Omental fat pad (tissue), 4 donors: ENCODE measurements around the gene DNAJC11. TPM values are rescaled to one million over a fixed set of nuclear protein-coding genes. Genes with fewer than 3 reads are reported as not detected.

Experiments
- ATAC-seq: fragments of 150-250 bp; one replicate; pipeline ENCODE4 v1.9.1; 2016; ENCODE audit warnings: mild to moderate bottlenecking, moderate library complexity; ENCODE audit not compliant: low FRiP score
- DNase-seq: peaks from one replicate; pipeline ENCODE4 v3.0.0-alpha.2; 2019; ENCODE audit warnings: low spot score
- CTCF ChIP-seq, 3 donors: fragments of 450-650 bp; IDR thresholded peaks; one replicate each; pipeline ENCODE4 v1.5.1; 2016 to 2017; ENCODE audit warnings: antibody characterized with exemption in 3 of 3, mild to moderate bottlenecking in 3 of 3, moderate library complexity in 2 of 3
- total RNA-seq, 4 donors: library from RNA; depleted of rRNA; stranded (reverse); fragments of >200 nt; gene quantifications; one replicate each; pipeline ENCODE4 v1.1.0, GENCODE V29; 2016

Gene DNAJC11
- total RNA-seq, 4 donors from 2014 or later = 26.2 to 50.9 (median 30.5) TPM

GRCh38 chr1:6599141-6599975 lies 102.3 kb downstream of the DNAJC11 start:
- TF ChIP-seq CTCF (IDR thresholded peaks at IDR 0.05) = no peak
- ATAC-seq = no peak
- DNase-seq = no peak

DNA sequence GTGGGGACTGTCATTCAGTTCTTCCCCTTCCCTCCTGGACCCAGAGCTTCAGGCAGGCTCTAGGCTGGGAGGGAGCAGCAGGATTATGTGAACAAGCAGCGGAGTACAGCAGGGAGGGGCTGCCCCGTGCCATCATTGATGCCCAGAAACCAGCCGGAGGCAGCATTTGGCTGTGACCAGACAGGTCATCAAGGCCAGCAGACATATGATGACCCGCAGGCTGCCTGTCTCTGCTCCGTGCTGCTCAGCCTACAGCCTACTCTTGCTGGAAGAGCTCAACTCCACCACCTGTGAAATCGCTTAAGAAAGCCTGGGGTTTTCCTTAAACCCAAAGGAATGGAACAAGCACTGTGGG lies 103.9 kb downstream of the DNAJC11 start:
- DNase-seq (no peak), ATAC-seq (no peak)
- TF ChIP-seq CTCF (IDR thresholded peaks at IDR 0.05) = no peak

DNA sequence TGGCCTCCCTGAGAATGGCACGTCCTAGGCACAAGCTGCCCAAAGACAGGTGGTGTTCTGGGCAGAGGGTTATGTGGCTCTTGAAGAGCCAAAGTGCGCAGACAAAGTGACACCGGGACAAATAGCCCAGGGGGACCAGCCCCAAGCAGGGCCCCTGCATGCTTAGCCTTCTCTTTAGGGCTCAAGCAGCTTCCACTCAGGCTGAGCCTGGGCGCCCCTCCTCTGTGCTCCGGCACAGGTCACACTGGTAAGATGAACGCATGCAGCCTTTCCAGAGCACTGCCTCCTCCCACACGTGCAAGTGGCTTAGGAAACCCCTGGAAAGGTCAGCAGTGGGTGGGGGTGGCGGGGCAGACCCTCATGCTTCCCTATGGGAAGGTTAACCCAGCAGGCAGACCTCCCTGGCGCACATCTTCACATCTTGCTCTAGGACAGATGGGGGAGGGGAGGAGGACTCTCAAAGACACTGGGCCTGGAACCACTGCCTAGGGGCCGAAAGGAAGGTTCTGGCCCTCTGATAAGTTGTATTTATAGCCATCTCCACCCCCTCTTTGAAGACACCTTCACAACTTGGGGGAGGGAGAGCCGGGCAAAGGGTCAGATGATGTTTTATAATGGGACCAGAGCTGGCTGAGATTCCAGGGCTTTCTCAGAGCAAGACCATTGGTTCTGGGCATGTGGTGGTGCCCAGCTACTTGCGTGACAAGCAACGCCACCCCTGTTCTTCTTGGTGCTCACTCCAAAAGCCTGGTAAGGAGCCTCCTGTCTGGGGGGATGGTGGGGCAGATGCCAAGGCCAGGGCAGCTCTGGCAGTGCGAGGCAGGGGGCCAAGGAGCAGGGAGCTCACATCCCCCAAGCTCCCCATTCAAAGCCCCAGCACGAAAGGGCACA lies 104.5 kb downstream of the DNAJC11 start:
- DNase-seq (no peak), ATAC-seq (no peak)
- TF ChIP-seq CTCF (IDR thresholded peaks at IDR 0.05) = no peak

GRCh38 chr1:6596351-6596750 lies 105.3 kb downstream of the DNAJC11 start:
- ATAC-seq (no peak), DNase-seq (no peak)
- TF ChIP-seq CTCF (IDR thresholded peaks at IDR 0.05) = no peak

DNA sequence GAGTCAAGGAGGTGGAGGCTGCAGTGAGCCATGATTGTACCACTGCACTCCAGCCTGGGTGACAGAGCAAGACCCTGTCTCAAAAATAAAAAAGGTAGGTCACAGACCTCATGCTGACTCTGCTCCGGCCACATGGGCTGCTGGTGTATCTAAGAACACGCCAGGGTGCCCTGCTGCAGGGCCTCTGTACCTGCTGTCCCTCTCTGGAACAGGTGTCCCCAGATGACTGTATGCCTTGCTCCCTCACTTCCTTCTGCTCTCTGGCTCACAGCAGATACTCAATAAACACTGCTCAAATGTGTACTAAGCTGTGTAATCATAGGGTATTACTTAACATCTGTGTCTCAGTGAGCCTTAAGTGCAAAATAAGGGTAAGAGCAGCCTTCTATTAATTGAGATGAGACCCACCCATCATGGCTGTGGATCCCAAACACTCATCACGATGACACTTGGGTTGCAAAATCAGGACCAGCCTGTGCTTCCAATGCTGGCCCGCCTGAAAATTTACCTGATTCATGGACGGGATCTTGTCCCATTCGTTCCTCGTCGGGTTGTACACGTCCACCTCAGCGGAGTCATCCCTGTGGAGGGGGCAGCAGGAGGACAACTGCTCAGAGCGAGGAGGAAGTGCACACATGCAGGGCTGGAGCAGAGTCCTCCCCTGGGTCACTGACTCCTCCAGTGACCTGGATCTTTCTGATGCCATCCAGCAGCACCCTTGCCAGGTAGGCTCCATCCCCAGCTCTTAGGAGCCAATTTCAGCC lies 106.5 kb downstream of the DNAJC11 start:
- no peak for TF ChIP-seq CTCF (IDR thresholded peaks at IDR 0.05)
- ATAC-seq = no peak

GRCh38 chr1:6593810-6594209 lies 107.8 kb downstream of the DNAJC11 start:
- DNase-seq (no peak), ATAC-seq (no peak)
- no peak for TF ChIP-seq CTCF (IDR thresholded peaks at IDR 0.05)

More for the DNA sequence above, 106.5 kb downstream of the DNAJC11 start:
- no peak for DNase-seq
